Thyroid gland (tissue), 4 donors: ENCODE measurements around the gene SDHAF1.

Experiments
- CTCF ChIP-seq, 6 experiments: fragments of 200-600 bp in 3 of 6; fragments of 450-650 bp in 3 of 6; sonication (generic) in 3 of 6; IDR thresholded peaks; one replicate each; pipeline ENCODE4 v1.5.1; 2016 to 2019; ENCODE audit warnings: antibody characterized with exemption in 6 of 6, mild to moderate bottlenecking in 2 of 6, inconsistent platforms in 1 of 6, moderate library complexity in 1 of 6
- POLR2A ChIP-seq, 2 donors: fragments of 450-650 bp; IDR thresholded peaks; one replicate each; pipeline ENCODE4 v1.6.1; 2017; ENCODE audit warnings: antibody characterized with exemption in 2 of 2, mild to moderate bottlenecking in 2 of 2, moderate library complexity in 1 of 2

GRCh38 chr19:36043952-36044351 lies 49.0 kb downstream of the SDHAF1 start:
- TF ChIP-seq CTCF (IDR thresholded peaks at IDR 0.05): no peak
- TF ChIP-seq POLR2A (IDR thresholded peaks at IDR 0.05): no peak
